ENCODE results near the gene FAS.

Gene FAS

GRCh38 chr10:88990384-88991160, at the start of gene FAS:
Gene FAS, plus strand, starts transcription at chr10:88990798. Its CDS starts 79 bp downstream, at chr10:88990877.
- TF ChIP-seq MAX (IDR thresholded peaks at IDR 0.05) (peak; percentile 76), YY1 (IDR thresholded peaks at IDR 0.05; ENCODE audit: low read depth) (no peak), RAD21 (IDR thresholded peaks at IDR 0.05; ENCODE audit: low read depth) (no peak), TCF12 (IDR thresholded peaks at IDR 0.05; ENCODE audit: low read depth) (peak; percentile 72), USF1 (IDR thresholded peaks at IDR 0.05) (peak; percentile 9), REST (IDR thresholded peaks at IDR 0.05; ENCODE audit: low read depth) (0 out of 2 replicates have a peak, but pooled peaks have one; percentile 24), ZBTB7A (IDR thresholded peaks at IDR 0.05; ENCODE audit: low read depth) (no peak; the same call in 1 of the 2 replicates), TAF1 (IDR thresholded peaks at IDR 0.05; ENCODE audit: low read depth) (peak; percentile 46; the same call in 1 of the 2 replicates), EGR1 (IDR thresholded peaks at IDR 0.05) (no peak), FOXM1 (IDR thresholded peaks at IDR 0.05; ENCODE audit: borderline replicate concordance, low read depth) (no peak; the same call in none of the 2 replicates), NFIC (IDR thresholded peaks at IDR 0.05) (no peak; the same call in 1 of the 2 replicates), TEAD4 (IDR thresholded peaks at IDR 0.05) (peak; percentile 79), EP300 (IDR thresholded peaks at IDR 0.05; ENCODE audit: borderline replicate concordance) (peak; percentile 62), CREB1 (IDR thresholded peaks at IDR 0.05; ENCODE audit: low read depth) (no peak), CEBPB (IDR thresholded peaks at IDR 0.05) (peak; percentile 93)

GRCh38 chr10:88941026-88941425, 49.6 kb upstream of the FAS start:
- TF ChIP-seq TEAD4 (IDR thresholded peaks at IDR 0.05) (no peak), MAX (IDR thresholded peaks at IDR 0.05) (no peak), EGR1 (IDR thresholded peaks at IDR 0.05) (no peak), TAF1 (IDR thresholded peaks at IDR 0.05; ENCODE audit: low read depth) (no peak), USF1 (IDR thresholded peaks at IDR 0.05) (no peak), CREB1 (IDR thresholded peaks at IDR 0.05; ENCODE audit: low read depth) (no peak), EP300 (IDR thresholded peaks at IDR 0.05; ENCODE audit: borderline replicate concordance) (no peak), FOXM1 (IDR thresholded peaks at IDR 0.05; ENCODE audit: borderline replicate concordance, low read depth) (no peak), CEBPB (IDR thresholded peaks at IDR 0.05) (no peak), NFIC (IDR thresholded peaks at IDR 0.05) (no peak), RAD21 (IDR thresholded peaks at IDR 0.05; ENCODE audit: low read depth) (no peak), ZBTB7A (IDR thresholded peaks at IDR 0.05; ENCODE audit: low read depth) (no peak), YY1 (IDR thresholded peaks at IDR 0.05; ENCODE audit: low read depth) (no peak), REST (IDR thresholded peaks at IDR 0.05; ENCODE audit: low read depth) (no peak), TCF12 (IDR thresholded peaks at IDR 0.05; ENCODE audit: low read depth) (no peak)

- no peak for TF ChIP-seq MAX (IDR thresholded peaks at IDR 0.05)
- TF ChIP-seq TEAD4 (IDR thresholded peaks at IDR 0.05): no peak
- no peak for TF ChIP-seq EGR1 (IDR thresholded peaks at IDR 0.05)
These were observed 46.8 kb upstream of the FAS start for GRCh38 chr10:88943778-88944177.

- TF ChIP-seq EP300 (IDR thresholded peaks at IDR 0.05; ENCODE audit: borderline replicate concordance): no peak
- no peak for TF ChIP-seq RAD21 (IDR thresholded peaks at IDR 0.05; ENCODE audit: low read depth)
- no peak for TF ChIP-seq REST (IDR thresholded peaks at IDR 0.05; ENCODE audit: low read depth)
These were observed 45.8 kb upstream of the FAS start for GRCh38 chr10:88944813-88945212.
